H9 (cell line): ENCODE results near the gene RPRD1A. TPM values are rescaled to one million over a fixed set of nuclear protein-coding genes. Genes with fewer than 3 reads are reported as not detected.
A peak's percentile ranks its signal among the peaks of the same experiment; 100 is the strongest.

ENCODE experiments used
- DNase-seq: peaks from one replicate; pipeline ENCODE4 v3.0.0-alpha.2; 2017
- H2AFZ ChIP-seq: one replicate; pipeline ENCODE4 v1.6.1; 2013; ENCODE audit warnings: mild to moderate bottlenecking, low read length, control low read depth, moderate library complexity
- H2AK5ac ChIP-seq: 2 replicates; pipeline ENCODE4 v1.6.1; 2013; ENCODE audit warnings: low read length, control low read depth, mixed read lengths; ENCODE audit not compliant: insufficient read length
- H2BK120ac ChIP-seq: one replicate; pipeline ENCODE4 v1.6.1; 2013; ENCODE audit warnings: low read depth, mild to moderate bottlenecking, low read length, control low read depth, inconsistent platforms; ENCODE audit not compliant: poor library complexity, severe bottlenecking
- H2BK12ac ChIP-seq: 2 replicates; pipeline ENCODE4 v1.6.1; 2013; ENCODE audit warnings: low read length, control low read depth, mixed read lengths, low read depth; ENCODE audit not compliant: insufficient read length
- H2BK15ac ChIP-seq: 2 replicates; pipeline ENCODE4 v1.6.1; 2013; ENCODE audit warnings: low read depth, low read length, control low read depth
- H2BK20ac ChIP-seq: one replicate; pipeline ENCODE4 v1.6.1; 2013; ENCODE audit warnings: low read depth, mild to moderate bottlenecking, low read length, control low read depth, inconsistent platforms; ENCODE audit not compliant: poor library complexity, severe bottlenecking
- H2BK5ac ChIP-seq: 2 replicates; pipeline ENCODE4 v1.6.1; 2013; ENCODE audit warnings: low read length, control low read depth, mixed read lengths; ENCODE audit not compliant: insufficient read length
- H3K14ac ChIP-seq: 2 replicates; pipeline ENCODE4 v1.6.1; 2013; ENCODE audit warnings: low read length, control low read depth; ENCODE audit not compliant: insufficient read depth
- H3K18ac ChIP-seq: 2 replicates; pipeline ENCODE4 v1.6.1; 2013; ENCODE audit warnings: low read depth, mild to moderate bottlenecking, mixed read lengths, low read length, control low read depth; ENCODE audit not compliant: insufficient read length
- H3K23ac ChIP-seq: 2 replicates; pipeline ENCODE4 v1.6.1; 2013; ENCODE audit warnings: low read length, control low read depth, mixed read lengths, low read depth; ENCODE audit not compliant: insufficient read length
- H3K23me2 ChIP-seq: 2 replicates; pipeline ENCODE4 v1.6.1; 2013; ENCODE audit warnings: low read depth, mild to moderate bottlenecking, mixed read lengths, low read length, control low read depth; ENCODE audit not compliant: insufficient read length, poor library complexity, severe bottlenecking
- H3K27ac ChIP-seq: 2 replicates; pipeline ENCODE4 v1.5.1; 2013; ENCODE audit warnings: low read length, control low read depth, mixed read lengths, low read depth; ENCODE audit not compliant: insufficient read length
- H3K27me3 ChIP-seq: 2 replicates; pipeline ENCODE4 v1.6.1; 2013; ENCODE audit warnings: low read length, control low read depth, inconsistent platforms; ENCODE audit not compliant: insufficient read depth
- H3K4ac ChIP-seq: 2 replicates; pipeline ENCODE4 v1.6.1; 2013; ENCODE audit warnings: low read depth, mild to moderate bottlenecking, control low read depth, inconsistent platforms, low read length, moderate library complexity
- H3K4me1 ChIP-seq: 2 replicates; pipeline ENCODE4 v1.6.1; 2013; ENCODE audit warnings: low read length, control low read depth, inconsistent platforms; ENCODE audit not compliant: insufficient read depth
- H3K4me2 ChIP-seq: 2 replicates; pipeline ENCODE4 v1.6.1; 2013; ENCODE audit warnings: low read length, control low read depth, mixed read lengths; ENCODE audit not compliant: insufficient read length, insufficient read depth
- H3K56ac ChIP-seq: 2 replicates; pipeline ENCODE4 v1.6.1; 2013; ENCODE audit warnings: low read depth, mild to moderate bottlenecking, mixed read lengths, low read length, control low read depth; ENCODE audit not compliant: insufficient read length
- H3K79me1 ChIP-seq: 2 replicates; pipeline ENCODE4 v1.6.1; 2013; ENCODE audit warnings: low read depth, mild to moderate bottlenecking, moderate library complexity, low read length, control low read depth, inconsistent platforms; ENCODE audit not compliant: insufficient read depth, poor library complexity, severe bottlenecking
- H3K79me2 ChIP-seq: 2 replicates; pipeline ENCODE4 v1.6.1; 2013; ENCODE audit warnings: low read length, control low read depth, inconsistent platforms; ENCODE audit not compliant: insufficient read depth
- H3K9ac ChIP-seq: 2 replicates; pipeline ENCODE4 v1.6.1; 2013; ENCODE audit warnings: low read length, control low read depth, mixed read lengths; ENCODE audit not compliant: insufficient read length; ENCODE audit errors: extremely low read depth
- H3K9me3 ChIP-seq: one replicate; pipeline ENCODE4 v1.6.1; 2013; ENCODE audit warnings: low read depth, low read length, inconsistent platforms; ENCODE audit not compliant: control insufficient read depth
- H3T11ph ChIP-seq: one replicate; pipeline ENCODE4 v1.6.1; 2013; ENCODE audit warnings: mild to moderate bottlenecking, low read length, control low read depth, inconsistent platforms
- H4K20me1 ChIP-seq: one replicate; pipeline ENCODE4 v1.6.1; 2013; ENCODE audit not compliant: control insufficient read depth, insufficient read length, insufficient read depth
- H4K5ac ChIP-seq: 2 replicates; pipeline ENCODE4 v1.6.1; 2013; ENCODE audit warnings: low read depth, mild to moderate bottlenecking, mixed read lengths, low read length, control low read depth; ENCODE audit not compliant: insufficient read length
- H4K8ac ChIP-seq: replicated peaks from 2 replicates; pipeline ENCODE4 v1.6.1; 2013; ENCODE audit warnings: low read length, control low read depth, mixed read lengths, low read depth; ENCODE audit not compliant: insufficient read length
- H4K91ac ChIP-seq: 2 replicates; pipeline ENCODE4 v1.6.1; 2013; ENCODE audit warnings: low read depth, mild to moderate bottlenecking, moderate library complexity, mixed read lengths, low read length, control low read depth; ENCODE audit not compliant: insufficient read length
- H3K27ac Mint-ChIP-seq, 3 experiments: 2 replicates in 2 of 3; 3 replicates in 1 of 3; pipeline ENCODE4 v1.8.0; 2020 to 2021; ENCODE audit warnings: mixed read lengths in 3 of 3, mild to moderate bottlenecking in 1 of 3, moderate library complexity in 1 of 3
- H3K27me3 Mint-ChIP-seq: 2 replicates; pipeline ENCODE4 v1.8.0; 2021; ENCODE audit warnings: low read depth, mild to moderate bottlenecking, moderate library complexity, mixed read lengths
- H3K36me3 Mint-ChIP-seq, 3 experiments: 2 replicates in 2 of 3; 3 replicates in 1 of 3; pipeline ENCODE4 v1.8.0; 2020 to 2021; ENCODE audit warnings: low read depth in 3 of 3, mixed read lengths in 3 of 3; ENCODE audit not compliant: insufficient read depth in 1 of 3
- H3K4me1 Mint-ChIP-seq, 2 experiments: 2 replicates each; pipeline ENCODE4 v1.8.0; 2020; ENCODE audit warnings: mixed read lengths in 2 of 2
- H3K4me3 Mint-ChIP-seq, 2 experiments: 2 replicates in 1 of 2; 3 replicates in 1 of 2; pipeline ENCODE4 v1.8.0; 2020 to 2021; ENCODE audit warnings: mild to moderate bottlenecking in 2 of 2, mixed read lengths in 2 of 2, moderate library complexity in 1 of 2
- H3K9me3 Mint-ChIP-seq, 2 experiments: 2 replicates in 1 of 2; 3 replicates in 1 of 2; pipeline ENCODE4 v1.8.0; 2020; ENCODE audit warnings: mild to moderate bottlenecking in 2 of 2, mixed read lengths in 2 of 2, moderate library complexity in 1 of 2
- CTCF ChIP-seq: fragments of 200-600 bp; sonication (generic); conservative IDR thresholded peaks from 3 replicates; pipeline ENCODE4 v1.8.0; 2021; ENCODE audit warnings: antibody characterized with exemption, mild to moderate bottlenecking
- WGBS: extraction: QIAGEN DNeasy Blood & Tissue Kit; methylation state at CpG from one replicate; pipeline ENCODE4 v1.1.7; 2013; ENCODE audit warnings: missing lambda C conversion rate, low lambda C conversion rate, mixed read lengths; ENCODE audit not compliant: insufficient read length; ENCODE audit errors: extremely low coverage; 5-methylcytosine and 5-hydroxymethylcytosine counted together
- total RNA-seq: library from RNA; stranded (reverse); gene quantifications from 2 replicates; pipeline ENCODE4 v1.2.1, GENCODE V29; 2021

Gene RPRD1A
- total RNA-seq, 1 experiment from 2014 or later, result 107 TPM

DNA sequence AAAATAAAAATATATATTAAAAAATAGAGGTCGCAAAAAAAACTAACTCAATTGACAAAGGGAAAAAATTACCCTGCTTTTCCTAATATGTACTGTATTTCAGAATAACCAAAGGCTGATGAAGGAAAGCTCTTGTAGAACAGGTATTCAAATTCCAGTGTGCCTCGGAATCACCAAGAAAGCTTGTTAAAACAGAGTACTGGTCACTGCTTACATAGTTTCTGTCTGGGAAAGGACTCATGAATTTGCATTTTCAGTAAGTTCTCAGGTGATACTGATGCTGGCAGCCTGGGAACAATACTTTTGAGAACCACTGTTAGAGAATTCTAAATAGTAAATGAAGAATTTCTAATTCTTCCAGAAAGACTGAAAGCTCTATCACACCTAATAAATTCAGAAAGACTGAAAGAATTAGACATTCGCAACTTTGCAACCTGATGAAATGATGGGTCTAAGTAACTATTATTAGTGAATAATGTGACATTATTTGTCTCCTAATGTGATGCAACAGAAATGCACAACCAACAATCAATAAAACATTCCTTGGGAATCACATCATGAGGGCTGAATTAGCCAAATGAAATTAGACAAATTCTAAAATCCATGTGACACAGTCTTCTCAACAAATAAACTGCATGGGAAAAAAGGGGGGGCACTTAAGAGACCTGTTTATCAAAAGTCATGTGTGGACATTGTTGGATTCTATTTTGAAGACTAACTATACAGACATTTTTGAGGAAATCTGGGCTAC, 21.9 kb downstream of the RPRD1A start:
- Histone ChIP-seq H3K27me3 (no peaks in the 10 kb centered on the region), H4K5ac (no peak overlapping the region), H2BK20ac (no peak overlapping the region), H3K79me2 (peaks cover 32% of the 10 kb centered on the region; the same call in 1 of the 2 replicates), H2AFZ (no peak overlapping the region), H3K9me3 (no peaks in the 10 kb centered on the region), H2BK15ac (no peak overlapping the region), H3K4me2 (no peak overlapping the region), H3K4me1 (peaks cover 2% of the 10 kb centered on the region; the same call in 1 of the 2 replicates), H3K27ac (no peak overlapping the region), H3K23ac (no peak overlapping the region), H3K56ac (no peak overlapping the region), H4K8ac (no peak overlapping the region), H3K9ac (no peak overlapping the region), H3K4ac (no peak overlapping the region), H4K91ac (no peak overlapping the region), H4K20me1 (no peaks in the 10 kb centered on the region), H2BK5ac (no peak overlapping the region), H3T11ph (no peak overlapping the region), H2BK120ac (no peak overlapping the region), H2AK5ac (no peak overlapping the region), H2BK12ac (no peak overlapping the region), H3K18ac (no peak overlapping the region), H3K23me2 (no peaks in the 10 kb centered on the region), H3K79me1 (peaks cover 11% of the 10 kb centered on the region), H3K14ac (no peak overlapping the region)
- H3K4me1 Mint-ChIP-seq, result peaks cover 49% of the 10 kb centered on the region in 2 experiments
- DNase-seq, result no peak
- no peaks in the 10 kb centered on the region; the same call in 1 of the 2 replicates for H3K27me3 Mint-ChIP-seq
- H3K9me3 Mint-ChIP-seq, result peaks cover 11 to 16% of the 10 kb centered on the region in 2 experiments
- no CpG with 5 or more reads among the region's 3 CpGs for WGBS
- H3K4me3 Mint-ChIP-seq, result no peak overlapping the region
- H3K27ac Mint-ChIP-seq, result peak overlapping the region in 1 of 3 experiments; percentile 78; a peak in 3 of 7 replicates
- H3K36me3 Mint-ChIP-seq, result peaks cover 15 to 28% (median 21%) of the 10 kb centered on the region in 3 experiments
- no peak for TF ChIP-seq CTCF
